ENCODE measurements around the gene TAF7L. TPM values are rescaled to one million over a fixed set of nuclear protein-coding genes. Genes with fewer than 3 reads are reported as not detected.

The TAF7L gene
- total RNA-seq, 4 donors from 2014 or later = 0.22 to 1.4 (median 0.81) TPM; not detected in 1

- H3K4me1 ChIP-seq = no peaks in the 10 kb centered on the region
- H3K9me3 ChIP-seq = no peaks in the 10 kb centered on the region
- DNase-seq = no peak
- no peaks in the 10 kb centered on the region for H3K36me3 ChIP-seq
- intact Hi-C loops (cut with DNase I) = no loop called here
- H3K27ac ChIP-seq = no peak overlapping the region
- no peak for TF ChIP-seq CTCF (IDR thresholded peaks at IDR 0.05)
- TF ChIP-seq POLR2A (IDR thresholded peaks at IDR 0.05) = no peak
- no peaks in the 10 kb centered on the region for H3K27me3 ChIP-seq
- WGBS, 2 donors = 72 to 84% methylated on average over 1 of the region's 1 CpG
- no peak overlapping the region for H3K4me3 ChIP-seq (replicated peaks in 1 of 3)
These were observed 67.9 kb downstream of the TAF7L start for GRCh38 chrX:101223226-101223625.

- no peak overlapping the region for H3K4me3 ChIP-seq (replicated peaks in 1 of 3)
- no peaks in the 10 kb centered on the region for H3K4me1 ChIP-seq
- DNase-seq = no peak
- no peak for TF ChIP-seq CTCF (IDR thresholded peaks at IDR 0.05)
- no peak for TF ChIP-seq POLR2A (IDR thresholded peaks at IDR 0.05)
- H3K27ac ChIP-seq = no peak overlapping the region
- intact Hi-C loops (cut with DNase I) = no loop called here
- H3K9me3 ChIP-seq = no peaks in the 10 kb centered on the region
- no peaks in the 10 kb centered on the region for H3K27me3 ChIP-seq
- 91 to 92% methylated on average over 3 to 4 of the region's 4 CpGs for WGBS, 2 donors
- H3K36me3 ChIP-seq = no peaks in the 10 kb centered on the region
These were observed 70.4 kb downstream of the TAF7L start for GRCh38 chrX:101220662-101221260.

GRCh38 chrX:101219864-101220346 is 71.2 kb downstream of the TAF7L start:
- Histone ChIP-seq H3K9me3 (no peaks in the 10 kb centered on the region), H3K4me1 (no peaks in the 10 kb centered on the region), H3K27ac (no peak overlapping the region), H3K4me3 (replicated peaks in 1 of 3) (no peak overlapping the region), H3K27me3 (no peaks in the 10 kb centered on the region), H3K36me3 (no peaks in the 10 kb centered on the region)
- intact Hi-C loops (cut with DNase I) = no loop called here
- 71 to 76% methylated on average over 10 to 11 of the region's 12 CpGs for WGBS, 2 donors
- no peak for DNase-seq
- TF ChIP-seq CTCF (IDR thresholded peaks at IDR 0.05) = no peak
- no peak for TF ChIP-seq POLR2A (IDR thresholded peaks at IDR 0.05)

- Histone ChIP-seq H3K27me3 (no peaks in the 10 kb centered on the region), H3K4me1 (no peaks in the 10 kb centered on the region), H3K4me3 (replicated peaks in 1 of 3) (no peak within 1 kb of the TSS), H3K36me3 (no peaks in the 10 kb centered on the region), H3K27ac (no peak within 1 kb of the TSS), H3K9me3 (no peaks in the 10 kb centered on the region)
- TF ChIP-seq CTCF (IDR thresholded peaks at IDR 0.05) = no peak
- intact Hi-C loops (cut with DNase I) = no loop called here
- DNase-seq = no peak
- WGBS, 2 donors = 81 to 84% methylated on average over 6 to 7 of the region's 7 CpGs
These were observed 71.8 kb downstream of the TAF7L start, which contains the start of gene DRP2 for GRCh38 chrX:101219116-101219863. Gene DRP2 (plus strand): TSS chrX:101219786. CDS start chrX:101231648, 11,862 bp downstream.

Small RNA genes within 50 kb of the gene (small RNA-seq; reads per million reads assigned to genes)
- gene RNU6-934P = not detected

Other genes starting within 250 kb of the TAF7L start
- 10 to 100 TPM; 26.2 to 32.8 (median 29.1) TPM for gene TRMT2B, start 239.2 kb downstream of the TAF7L start, total RNA-seq
- 1 to 10 TPM in 3 of 4 donors, under 1 TPM in 1; 0.78 to 2.1 (median 1.3) TPM for gene TMEM35A, start 212.5 kb downstream of the TAF7L start, total RNA-seq
- under 1 TPM in 2 of 4 donors, not detected in 2; 0.17 to 0.78 TPM for gene CENPI, start 193.1 kb downstream of the TAF7L start, total RNA-seq
- not detected for gene DRP2, start 71.5 kb downstream of the TAF7L start, total RNA-seq
- 1 to 10 TPM; 3.9 to 6.4 (median 4.9) TPM for gene TIMM8A, start 57.4 kb upstream of the TAF7L start, total RNA-seq
- 1 to 10 TPM in 3 of 4 donors, under 1 TPM in 1; 0.49 to 5.2 (median 1.6) TPM for gene BTK, start 94.9 kb upstream of the TAF7L start, total RNA-seq
- gene RPL36A, start 99.7 kb upstream of the TAF7L start, total RNA-seq = 1,000 to 10,000 TPM in 2 of 4 donors, 100 to 1,000 TPM in 2; 258 to 2,076 (median 1,246) TPM
- 10 to 100 TPM; 16.5 to 37.5 (median 26.8) TPM for gene GLA, start 116.6 kb upstream of the TAF7L start, total RNA-seq
- 10 to 100 TPM; 53.5 to 68.4 (median 67.5) TPM for gene HNRNPH2, start 116.9 kb upstream of the TAF7L start, total RNA-seq
- gene ARMCX4, start 194.1 kb upstream of the TAF7L start, total RNA-seq = 10 to 100 TPM; 12.1 to 21.6 (median 15.6) TPM

Measured in thyroid gland (tissue), 4 donors.